Stimulated activated naive CD8-positive, alpha-beta T cell treated with anti-CD3 and anti-CD28 coated beads, Interleukin-15, amount 100 ng/mL, for 72 hours (primary cell): Measurements from ENCODE around the gene CPSF3.

Experiments
- ATAC-seq: fragments of 150-1000 bp; cut with Tn5 transposase; 2 replicates; pipeline ENCODE4 v1.10.0; 2021; ENCODE audit warnings: mild to moderate bottlenecking, moderate library complexity
- DNase-seq, 2 donors: peaks; one replicate each; pipeline ENCODE4 v3.0.0; 2021 to 2022
- H3K27ac Mint-ChIP-seq, 2 donors: one replicate each; pipeline ENCODE4 v1.8.0; 2022; ENCODE audit warnings: mild to moderate bottlenecking in 2 of 2, mixed read lengths in 2 of 2, moderate library complexity in 2 of 2
- H3K27me3 Mint-ChIP-seq: one replicate; pipeline ENCODE4 v1.8.0; 2022; ENCODE audit warnings: mixed read lengths
- H3K4me1 Mint-ChIP-seq: one replicate; pipeline ENCODE4 v1.8.0; 2022; ENCODE audit warnings: mild to moderate bottlenecking, mixed read lengths
- H3K4me3 Mint-ChIP-seq, 2 donors: one replicate each; pipeline ENCODE4 v1.8.0; 2022; ENCODE audit warnings: mild to moderate bottlenecking in 2 of 2, mixed read lengths in 2 of 2, moderate library complexity in 1 of 2
- H3K9me3 Mint-ChIP-seq, 2 donors: one replicate each; pipeline ENCODE4 v1.8.0; 2022; ENCODE audit warnings: mixed read lengths in 2 of 2

Gene CPSF3

DNA sequence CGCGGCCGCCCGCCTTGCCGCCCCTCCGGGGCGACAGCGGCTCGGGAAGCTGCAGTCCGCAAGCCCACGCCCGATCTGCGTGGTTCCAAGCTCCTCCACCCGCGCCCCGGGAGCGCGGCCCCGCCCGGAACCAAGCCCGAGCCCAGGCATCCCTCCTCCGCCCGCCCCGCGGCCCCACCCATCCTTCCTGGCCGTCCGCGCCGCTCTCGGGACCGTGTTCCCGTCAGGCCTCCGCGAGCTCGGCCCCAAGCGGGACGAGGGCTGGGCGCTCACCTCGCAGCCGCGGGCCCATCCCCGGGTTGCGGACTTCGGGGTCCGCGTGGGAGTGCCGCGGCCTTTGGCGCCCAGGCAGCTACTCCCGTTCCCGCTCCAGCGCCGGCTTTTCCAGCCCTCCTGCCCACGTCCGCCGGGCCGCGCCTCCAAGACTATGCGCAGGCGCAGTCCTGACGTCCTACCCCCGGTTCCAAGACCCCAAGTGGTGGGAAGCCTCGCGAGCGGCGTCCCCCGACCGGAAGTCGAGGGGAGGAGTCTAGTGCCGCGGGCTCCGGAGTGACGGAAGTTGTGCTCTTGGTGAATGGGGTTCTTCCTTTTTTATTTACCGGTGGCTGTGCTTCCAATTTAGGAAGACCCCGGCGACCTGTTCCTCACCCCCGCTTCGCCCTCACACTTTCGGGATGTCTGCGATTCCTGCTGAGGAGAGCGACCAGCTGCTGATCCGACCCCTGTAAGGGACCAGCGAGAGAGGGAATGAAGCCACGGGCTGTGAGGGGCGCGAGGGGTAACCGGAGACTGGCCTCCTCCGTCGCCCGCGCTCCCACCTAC is at the start of gene CPSF3, which contains the start of gene ITGB1BP1:
Gene CPSF3 (plus strand): TSS at position 555 of the 822 bp plus-strand sequence. CDS start 120 bp downstream, at position 675.
Gene ITGB1BP1 (minus strand): TSS at position 429 of the 822 bp plus-strand sequence. CDS start 4,831 bp downstream, outside the sequence.
- DNase-seq (peak; percentile 98), ATAC-seq (peak; percentile 91)
- no peaks in the 10 kb centered on the region for H3K27me3 Mint-ChIP-seq
- H3K4me3 Mint-ChIP-seq, result peak within 1 kb of the TSS; percentile 94 to 96
- H3K27ac Mint-ChIP-seq, result peak within 1 kb of the TSS; percentile 96 to 97
- peaks cover 43% of the 10 kb centered on the region for H3K4me1 Mint-ChIP-seq
- no peaks in the 10 kb centered on the region for H3K9me3 Mint-ChIP-seq

DNA sequence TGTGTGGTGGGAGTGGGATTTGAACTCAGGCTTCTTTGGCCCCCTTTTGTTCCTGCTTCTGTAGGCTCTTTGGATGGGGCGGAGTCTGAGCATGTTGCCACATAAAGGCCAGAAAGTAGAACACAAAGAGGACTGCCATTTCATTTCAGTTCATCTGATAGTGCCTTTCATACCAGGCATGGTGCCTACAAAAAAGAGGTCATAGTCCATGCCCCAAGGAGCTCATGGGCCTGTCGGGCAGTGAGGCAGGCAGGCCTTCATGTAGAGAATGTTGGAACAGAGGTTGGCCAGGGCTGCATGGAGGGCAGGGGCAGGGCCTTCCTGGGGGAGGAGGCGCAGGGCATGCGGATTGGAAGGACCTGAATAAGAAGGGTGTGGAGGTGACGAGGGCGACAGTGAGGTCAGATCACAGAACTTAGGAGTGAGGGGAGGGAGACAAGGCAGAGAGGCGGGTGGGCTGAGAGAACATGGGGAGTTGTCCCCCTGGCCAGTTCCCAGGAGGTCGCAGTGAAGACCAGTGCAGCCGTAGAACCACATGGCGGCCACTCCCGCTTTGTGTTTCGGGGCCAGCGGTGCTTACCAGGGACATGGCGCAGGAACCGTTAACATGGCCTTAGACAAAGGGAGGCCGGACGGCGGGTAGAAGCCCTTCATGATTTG is 49.3 kb upstream of the CPSF3 start:
- H3K4me1 Mint-ChIP-seq, result no peaks in the 10 kb centered on the region
- H3K27me3 Mint-ChIP-seq, result no peaks in the 10 kb centered on the region
- no peak overlapping the region for H3K27ac Mint-ChIP-seq
- no peak for DNase-seq
- ATAC-seq, result no peak
- no peak overlapping the region for H3K4me3 Mint-ChIP-seq
- no peaks in the 10 kb centered on the region for H3K9me3 Mint-ChIP-seq

DNA sequence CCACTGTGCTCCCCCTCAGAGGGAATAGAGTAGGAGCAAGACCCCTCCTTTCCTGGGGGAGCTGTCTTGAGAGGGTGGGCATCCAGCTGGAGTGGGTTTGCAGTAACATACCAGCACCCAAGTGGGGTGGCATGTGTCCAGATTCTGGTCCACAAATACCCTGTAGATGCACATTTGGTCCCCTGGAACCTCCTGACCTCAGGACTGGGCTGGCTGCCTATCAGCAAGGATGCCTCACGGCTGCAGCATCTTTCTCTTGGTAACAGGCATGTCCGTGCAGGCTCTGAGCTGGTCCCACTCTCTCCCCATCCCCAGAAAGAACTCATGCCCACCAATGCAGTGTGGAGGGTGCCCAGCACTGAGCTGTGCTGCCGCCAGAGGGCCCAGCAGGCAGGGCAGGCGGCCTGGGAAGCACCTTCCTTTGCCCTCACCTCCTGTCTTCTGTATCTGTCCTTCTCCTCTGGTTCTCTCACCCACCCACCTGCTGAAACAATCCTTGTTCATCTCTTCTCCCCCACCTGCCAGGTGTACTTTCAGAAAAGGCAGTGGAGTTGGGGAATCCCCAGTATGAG is 47.5 kb upstream of the CPSF3 start:
- DNase-seq (no peak), ATAC-seq (no peak)
- Mint-ChIP-seq H3K27ac (no peak overlapping the region), H3K4me3 (no peak overlapping the region), H3K4me1 (no peaks in the 10 kb centered on the region), H3K27me3 (no peaks in the 10 kb centered on the region), H3K9me3 (no peaks in the 10 kb centered on the region)

- no peak for ATAC-seq
- Mint-ChIP-seq H3K27ac (peak overlapping the region in 1 of 2 donors; percentile 69), H3K4me3 (no peak overlapping the region), H3K4me1 (no peaks in the 10 kb centered on the region), H3K9me3 (no peaks in the 10 kb centered on the region), H3K27me3 (no peaks in the 10 kb centered on the region)
- DNase-seq, result no peak
Observed at GRCh38 chr2:9377461-9378097, 45.9 kb upstream of the CPSF3 start.

DNA sequence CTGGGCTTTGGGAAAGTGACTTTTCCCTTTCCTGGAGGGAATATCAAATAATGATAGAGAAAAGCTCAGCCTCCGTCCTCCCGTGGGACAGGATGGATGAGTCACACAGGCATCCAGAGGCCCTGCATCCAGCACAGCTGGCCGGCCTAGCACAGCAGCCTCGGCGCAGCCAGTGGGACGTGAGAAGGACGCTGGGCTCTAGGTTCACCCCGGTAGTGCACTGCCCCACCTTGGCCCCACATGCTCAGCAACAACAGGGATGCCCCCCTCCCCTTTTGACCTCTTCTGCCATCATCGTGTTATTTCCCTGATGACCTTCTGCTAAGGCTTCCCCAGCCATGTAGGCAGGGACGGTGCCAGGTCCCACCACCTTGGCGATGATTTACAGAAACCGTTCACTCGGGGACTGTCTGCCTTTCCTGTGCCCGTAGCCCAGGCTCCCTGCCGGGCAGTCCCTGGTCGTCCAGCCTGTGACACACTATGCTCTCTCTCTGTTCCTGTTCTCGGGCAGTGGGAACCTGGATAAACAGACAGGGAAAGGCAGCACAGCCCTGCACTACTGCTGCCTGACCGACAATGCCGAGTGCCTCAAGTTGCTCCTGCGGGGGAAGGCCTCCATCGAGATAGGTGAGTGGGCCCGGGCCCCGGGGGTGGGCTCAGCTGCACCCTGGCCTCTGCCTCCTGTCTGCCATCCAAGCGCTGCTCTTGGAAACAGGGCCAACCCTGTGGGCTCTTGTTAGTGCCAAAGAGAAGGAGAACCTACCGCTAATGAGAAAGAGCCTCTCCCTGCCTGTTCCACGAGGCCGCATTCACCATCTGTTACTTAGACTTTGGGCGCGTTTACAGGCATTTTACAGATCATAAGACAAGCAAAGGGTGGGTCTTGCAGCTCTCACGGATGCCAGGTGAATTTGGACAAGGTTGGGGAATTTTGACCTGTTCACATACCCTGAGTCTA is 44.7 kb upstream of the CPSF3 start:
- no peaks in the 10 kb centered on the region for H3K4me1 Mint-ChIP-seq
- H3K9me3 Mint-ChIP-seq, result no peaks in the 10 kb centered on the region
- ATAC-seq, result no peak
- no peak for DNase-seq
- no peaks in the 10 kb centered on the region for H3K27me3 Mint-ChIP-seq
- H3K4me3 Mint-ChIP-seq, result no peak overlapping the region
- H3K27ac Mint-ChIP-seq, result peak overlapping the region in 1 of 2 donors; percentile 19

DNA sequence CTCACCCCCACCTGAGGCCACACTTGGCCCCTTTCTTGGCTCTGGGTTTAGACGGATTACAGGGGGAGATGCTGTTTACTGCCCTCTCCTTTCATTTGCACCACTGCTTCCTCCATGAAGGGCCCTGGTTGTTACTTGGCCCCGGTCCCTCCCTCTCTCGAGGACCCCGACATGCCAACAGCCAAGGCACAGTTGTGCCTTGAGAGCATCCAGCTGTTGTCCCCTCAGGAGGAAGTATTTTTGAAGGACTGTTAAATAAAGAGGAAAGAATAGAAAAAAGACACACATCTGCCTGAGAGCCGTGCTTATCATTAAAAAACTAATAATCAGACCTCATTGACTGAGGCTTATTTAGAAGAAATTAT is 44.1 kb upstream of the CPSF3 start:
- no peak for ATAC-seq
- no peak overlapping the region for H3K4me3 Mint-ChIP-seq
- DNase-seq, result no peak
- no peaks in the 10 kb centered on the region for H3K4me1 Mint-ChIP-seq
- no peaks in the 10 kb centered on the region for H3K27me3 Mint-ChIP-seq
- H3K9me3 Mint-ChIP-seq, result no peaks in the 10 kb centered on the region
- H3K27ac Mint-ChIP-seq, result no peak overlapping the region

GRCh38 chr2:9380702-9381628 is 42.5 kb upstream of the CPSF3 start:
- no peak overlapping the region for H3K27ac Mint-ChIP-seq
- DNase-seq (no peak), ATAC-seq (no peak)
- no peak overlapping the region for H3K4me3 Mint-ChIP-seq
- no peaks in the 10 kb centered on the region for H3K4me1 Mint-ChIP-seq
- no peaks in the 10 kb centered on the region for H3K9me3 Mint-ChIP-seq
- no peaks in the 10 kb centered on the region for H3K27me3 Mint-ChIP-seq

- Mint-ChIP-seq H3K4me1 (no peaks in the 10 kb centered on the region), H3K27ac (no peak overlapping the region), H3K27me3 (no peaks in the 10 kb centered on the region), H3K4me3 (no peak overlapping the region), H3K9me3 (no peaks in the 10 kb centered on the region)
- DNase-seq (no peak), ATAC-seq (no peak)
Observed at GRCh38 chr2:9382604-9383235, 40.7 kb upstream of the CPSF3 start.

GRCh38 chr2:9384521-9384920 is 38.9 kb upstream of the CPSF3 start:
- Mint-ChIP-seq H3K9me3 (no peaks in the 10 kb centered on the region), H3K4me3 (no peak overlapping the region), H3K4me1 (no peaks in the 10 kb centered on the region), H3K27ac (no peak overlapping the region), H3K27me3 (no peaks in the 10 kb centered on the region)
- ATAC-seq (no peak), DNase-seq (no peak)

DNA sequence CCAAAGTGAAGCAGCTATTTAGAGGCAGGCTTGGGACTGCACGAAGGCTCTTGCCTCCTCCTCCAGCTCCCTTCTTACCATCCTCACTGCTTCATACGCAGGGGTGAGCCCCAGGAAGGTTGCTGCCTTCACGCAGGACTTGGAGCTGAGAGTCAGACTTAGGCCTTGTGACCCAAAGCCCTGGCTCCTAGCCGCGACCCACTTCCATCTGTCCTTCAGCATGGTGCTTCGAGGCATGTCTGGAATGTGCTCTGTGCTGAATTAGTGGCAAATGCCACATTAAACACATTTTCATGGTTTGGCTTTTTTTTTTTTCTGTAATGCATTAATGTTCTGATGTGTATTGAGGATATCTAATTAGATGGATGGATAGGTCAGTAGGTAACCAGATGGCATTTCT is 37.6 kb upstream of the CPSF3 start:
- Mint-ChIP-seq H3K27ac (no peak overlapping the region), H3K27me3 (no peaks in the 10 kb centered on the region), H3K4me3 (no peak overlapping the region)

GRCh38 chr2:9388199-9388681 is 35.2 kb upstream of the CPSF3 start:
- Mint-ChIP-seq H3K27ac (no peak overlapping the region), H3K4me3 (no peak overlapping the region), H3K9me3 (no peaks in the 10 kb centered on the region), H3K27me3 (no peaks in the 10 kb centered on the region), H3K4me1 (no peaks in the 10 kb centered on the region)
- DNase-seq, result no peak
- no peak for ATAC-seq

More for the DNA sequence above, 37.6 kb upstream of the CPSF3 start:
- ATAC-seq (no peak), DNase-seq (no peak)
- Mint-ChIP-seq H3K4me1 (no peaks in the 10 kb centered on the region), H3K9me3 (no peaks in the 10 kb centered on the region)

DNA sequence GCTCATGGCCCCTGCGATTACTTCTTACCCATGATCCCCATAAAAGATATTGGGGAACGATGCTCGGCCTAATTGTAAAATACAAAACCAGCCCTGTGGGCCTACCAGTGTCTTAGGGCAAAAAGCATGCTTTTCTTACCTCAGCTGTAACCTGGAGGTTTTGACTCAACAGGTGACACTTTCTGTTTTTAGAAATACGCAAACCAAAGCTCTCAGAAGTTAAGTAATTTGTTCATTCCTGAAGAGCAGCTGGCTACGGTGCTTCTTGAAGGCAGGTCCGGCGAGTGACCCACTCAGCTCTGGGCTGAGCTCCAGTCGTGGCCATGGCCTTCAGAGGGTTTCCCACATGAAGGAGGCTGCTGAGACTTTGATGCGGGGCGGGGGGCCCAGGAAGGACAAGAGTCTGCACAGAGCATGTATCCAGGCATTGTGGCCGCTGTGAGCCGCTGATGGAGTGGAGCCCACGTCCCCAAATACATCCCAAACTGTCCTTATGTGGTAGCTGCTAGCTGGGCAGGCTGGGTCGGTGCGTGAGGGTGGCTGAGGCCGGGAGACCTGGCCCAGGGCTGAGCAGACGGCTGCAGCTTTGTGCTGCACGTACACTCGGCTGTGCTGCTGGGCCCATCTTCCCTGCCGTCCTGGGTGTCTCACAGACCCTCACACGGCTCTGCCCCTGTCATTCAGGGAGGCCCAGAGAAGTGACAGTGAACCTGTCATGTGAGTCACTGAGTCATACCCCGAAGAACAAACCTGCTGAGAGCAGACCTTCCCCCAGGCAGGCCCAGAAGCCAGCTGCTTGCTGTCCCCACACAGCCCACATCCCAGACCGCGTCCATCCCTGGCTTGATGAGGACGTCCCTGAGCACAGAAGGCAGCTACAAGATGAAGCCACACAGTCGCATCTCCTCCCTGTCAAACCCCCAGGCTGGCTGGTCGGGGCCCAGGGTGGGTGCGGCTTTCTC is 34.2 kb upstream of the CPSF3 start:
- no peaks in the 10 kb centered on the region for H3K9me3 Mint-ChIP-seq
- ATAC-seq, result no peak
- peak overlapping the region in 1 of 2 donors; percentile 64 for H3K27ac Mint-ChIP-seq

More for the DNA sequence above, 34.2 kb upstream of the CPSF3 start:
- Mint-ChIP-seq H3K4me1 (no peaks in the 10 kb centered on the region), H3K27me3 (no peaks in the 10 kb centered on the region), H3K4me3 (no peak overlapping the region)
- DNase-seq, result no peak
